ENCODE data around the gene PRPF19.

The PRPF19 gene

DNA sequence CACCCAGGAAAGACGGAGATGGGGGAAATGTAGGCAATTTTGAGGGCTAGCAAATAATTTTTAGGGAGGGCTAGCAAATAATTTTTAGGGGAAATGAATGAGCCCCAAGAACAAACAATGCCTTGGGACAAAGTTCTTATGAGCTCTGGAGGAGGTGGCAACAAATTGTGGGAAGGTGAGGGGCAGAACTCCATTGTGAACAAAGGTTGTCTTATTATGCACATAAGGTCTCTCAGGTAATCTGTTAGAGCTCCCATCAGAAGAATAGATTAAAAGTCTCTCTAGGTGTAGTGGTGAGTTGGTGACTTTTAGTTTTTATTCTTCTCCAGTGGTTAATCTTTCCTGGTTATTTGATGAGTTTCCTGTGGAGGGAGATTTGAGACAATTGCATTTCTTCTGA lies 2.4 kb upstream of the PRPF19 start:
- no peak overlapping the region for H3K4me3 ChIP-seq (ENCODE audit: low read depth, low read length)
- TF ChIP-seq, protein P1, sequence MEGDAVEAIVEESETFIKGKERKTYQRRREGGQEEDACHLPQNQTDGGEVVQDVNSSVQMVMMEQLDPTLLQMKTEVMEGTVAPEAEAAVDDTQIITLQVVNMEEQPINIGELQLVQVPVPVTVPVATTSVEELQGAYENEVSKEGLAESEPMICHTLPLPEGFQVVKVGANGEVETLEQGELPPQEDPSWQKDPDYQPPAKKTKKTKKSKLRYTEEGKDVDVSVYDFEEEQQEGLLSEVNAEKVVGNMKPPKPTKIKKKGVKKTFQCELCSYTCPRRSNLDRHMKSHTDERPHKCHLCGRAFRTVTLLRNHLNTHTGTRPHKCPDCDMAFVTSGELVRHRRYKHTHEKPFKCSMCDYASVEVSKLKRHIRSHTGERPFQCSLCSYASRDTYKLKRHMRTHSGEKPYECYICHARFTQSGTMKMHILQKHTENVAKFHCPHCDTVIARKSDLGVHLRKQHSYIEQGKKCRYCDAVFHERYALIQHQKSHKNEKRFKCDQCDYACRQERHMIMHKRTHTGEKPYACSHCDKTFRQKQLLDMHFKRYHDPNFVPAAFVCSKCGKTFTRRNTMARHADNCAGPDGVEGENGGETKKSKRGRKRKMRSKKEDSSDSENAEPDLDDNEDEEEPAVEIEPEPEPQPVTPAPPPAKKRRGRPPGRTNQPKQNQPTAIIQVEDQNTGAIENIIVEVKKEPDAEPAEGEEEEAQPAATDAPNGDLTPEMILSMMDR (conservative IDR thresholded peaks at IDR 0.05; ENCODE audit: low read depth, low read length) = no peak
- no peak for DNase-seq (ENCODE audit: low read depth)

DNA sequence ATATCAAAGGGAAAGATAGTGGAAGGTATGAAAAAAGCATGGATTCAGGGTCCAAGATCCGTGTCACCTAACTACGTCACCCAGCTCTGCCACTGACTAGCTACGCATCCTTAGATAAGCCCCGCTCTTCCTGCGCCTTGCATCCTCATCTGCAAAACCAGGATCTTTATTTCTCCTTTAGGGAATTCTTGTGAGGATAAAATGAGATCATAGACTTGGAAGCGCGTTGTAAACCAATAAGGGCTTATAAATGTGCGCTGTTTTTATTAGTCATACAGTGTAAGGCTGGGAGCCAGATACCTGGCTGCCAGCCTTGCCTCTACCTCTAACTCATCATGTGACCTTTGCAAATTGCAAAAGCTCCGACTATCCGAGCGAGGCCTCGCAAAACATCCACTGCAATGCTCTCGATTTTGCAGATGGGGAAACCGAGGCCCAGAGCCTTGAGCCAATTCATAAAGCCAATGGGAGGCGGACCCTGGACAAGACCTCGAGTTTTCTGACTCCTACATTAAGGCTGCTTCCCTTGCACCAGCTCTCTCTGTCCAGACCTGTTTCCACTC lies 753 bp downstream of the PRPF19 start:
- H3K4me3 ChIP-seq (ENCODE audit: low read depth, low read length) = peak overlapping the region; percentile 90
- TF ChIP-seq, protein P1 (conservative IDR thresholded peaks at IDR 0.05; ENCODE audit: low read depth, low read length) = no peak
- DNase-seq (ENCODE audit: low read depth) = peak; percentile 17

DNA sequence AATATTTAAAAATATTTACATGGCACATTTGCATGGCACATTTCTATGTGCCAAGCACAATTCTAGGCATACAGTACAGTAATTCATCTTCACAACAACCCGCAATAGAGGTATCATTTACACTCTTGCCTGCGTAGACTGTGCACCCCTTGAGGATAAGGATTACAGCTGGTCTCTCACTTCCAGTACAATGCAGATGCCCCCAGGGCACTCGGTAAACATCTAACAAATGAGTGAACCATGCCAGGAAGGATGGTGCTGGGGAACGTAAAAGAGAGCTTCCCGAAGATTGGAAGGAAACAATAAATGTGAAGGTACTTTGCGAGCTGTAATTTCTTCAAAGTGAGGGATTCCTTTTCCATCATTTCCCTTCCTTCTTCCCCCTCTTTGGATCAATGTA lies 1.3 kb downstream of the PRPF19 start:
- TF ChIP-seq, protein P1 (conservative IDR thresholded peaks at IDR 0.05; ENCODE audit: low read depth, low read length) = no peak
- DNase-seq (ENCODE audit: low read depth) = no peak
- peak overlapping the region; percentile 90 for H3K4me3 ChIP-seq (ENCODE audit: low read depth, low read length)

DNA sequence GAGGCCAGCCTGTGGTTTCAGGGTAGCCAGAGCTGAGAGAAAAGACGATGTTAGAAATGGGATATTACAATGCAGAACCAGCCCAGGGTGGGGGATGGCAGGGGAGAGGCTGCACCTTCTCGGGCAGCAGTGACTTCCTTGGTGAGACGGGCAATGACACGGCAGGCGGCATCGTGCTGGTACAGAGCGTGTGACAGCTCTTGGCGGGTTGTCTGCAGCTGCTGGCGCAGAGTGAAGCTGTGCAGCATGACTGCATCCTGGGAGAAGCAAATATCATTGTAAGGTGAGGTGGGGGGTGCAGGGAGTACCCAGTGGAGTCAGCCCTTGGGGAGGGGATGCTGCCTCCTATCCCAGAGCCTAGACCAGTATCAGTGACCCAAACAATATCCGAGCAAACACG lies 3.8 kb downstream of the PRPF19 start:
- TF ChIP-seq, protein P1 (conservative IDR thresholded peaks at IDR 0.05; ENCODE audit: low read depth, low read length) = no peak
- DNase-seq (ENCODE audit: low read depth) = no peak
- no peak overlapping the region for H3K4me3 ChIP-seq (ENCODE audit: low read depth, low read length)

DNA sequence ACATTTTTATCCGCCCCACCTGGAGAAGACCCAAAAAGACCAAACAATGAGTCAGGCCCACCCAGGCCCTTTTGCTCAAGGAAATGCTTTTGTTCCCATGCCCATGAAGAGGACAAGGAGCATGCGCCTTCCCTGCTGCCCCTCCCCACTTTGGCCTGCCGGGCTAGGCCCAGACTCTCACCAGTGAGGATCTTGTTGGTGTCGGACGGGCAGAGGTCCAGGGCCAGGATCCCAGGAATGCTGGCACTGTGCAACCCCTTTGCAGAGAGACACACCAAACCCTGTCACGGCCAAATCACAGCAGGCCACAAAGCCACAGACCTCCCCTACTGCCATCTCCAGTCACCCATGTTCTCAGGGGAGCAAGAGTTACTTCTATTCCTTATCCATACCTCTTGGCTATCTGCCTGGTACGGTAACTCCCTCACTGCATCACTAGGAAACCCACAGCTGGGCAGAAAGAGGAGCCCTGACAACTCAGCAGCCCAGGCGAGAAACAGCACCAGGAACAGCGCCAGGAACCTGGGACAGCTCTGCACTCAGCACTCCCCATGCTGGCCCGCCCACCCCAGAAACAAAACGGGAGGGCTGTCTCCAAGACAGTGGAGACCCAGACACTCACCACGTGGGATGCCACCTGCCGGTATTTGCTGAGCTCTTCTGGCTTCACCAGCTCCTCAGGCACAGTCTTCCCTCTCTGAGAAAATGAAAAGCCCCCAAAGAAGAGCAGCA lies 5.5 kb downstream of the PRPF19 start:
- DNase-seq (ENCODE audit: low read depth) = no peak
- H3K4me3 ChIP-seq (ENCODE audit: low read depth, low read length) = no peak overlapping the region
- TF ChIP-seq, protein P1 (conservative IDR thresholded peaks at IDR 0.05; ENCODE audit: low read depth, low read length) = no peak

DNA sequence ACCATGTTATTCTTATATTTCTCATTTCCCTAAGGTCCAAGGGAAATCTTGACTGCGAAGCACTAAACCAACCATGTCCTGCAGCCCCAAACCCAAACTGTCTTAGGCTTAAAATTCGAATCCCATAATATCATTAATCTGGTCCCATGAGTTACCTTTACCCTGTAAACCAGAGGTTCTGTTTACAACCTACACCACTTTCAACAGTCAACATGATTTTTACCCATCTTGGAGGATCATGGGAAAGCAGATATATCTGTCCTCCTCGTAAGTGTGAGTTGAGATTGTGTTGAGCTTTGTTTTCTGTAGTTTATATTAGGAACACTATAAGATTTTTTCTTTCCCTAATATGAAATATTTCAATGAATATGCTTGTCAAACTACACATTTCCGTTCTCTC lies 6.4 kb downstream of the PRPF19 start:
- no peak overlapping the region for H3K4me3 ChIP-seq (ENCODE audit: low read depth, low read length)
- TF ChIP-seq, protein P1 (conservative IDR thresholded peaks at IDR 0.05; ENCODE audit: low read depth, low read length) = no peak
- no peak for DNase-seq (ENCODE audit: low read depth)

Data from choroid plexus epithelial cell (primary cell).